DND-41 (cell line): ENCODE data around the gene PAMR1.

ENCODE experiments used
- ATAC-seq: fragments of 200-7000 bp; cut with Tn5 transposase; 3 replicates; pipeline ENCODE4 v1.9.1; 2021; ENCODE audit warnings: low read depth; ENCODE audit not compliant: insufficient read depth
- DNase-seq: peaks from one replicate; pipeline ENCODE4 v3.0.0-alpha.2; 2020
- H2AFZ ChIP-seq: 2 replicates; pipeline ENCODE4 v1.6.0; 2012; ENCODE audit warnings: low read depth, low read length
- H3K27ac ChIP-seq: 2 replicates; pipeline ENCODE4 v1.5.1; 2012; ENCODE audit warnings: low read length, inconsistent platforms
- H3K27me3 ChIP-seq: fragments of 200-600 bp; sonication (generic); 2 replicates; pipeline ENCODE4 v1.6.0; 2012; ENCODE audit warnings: low read length, mild to moderate bottlenecking, inconsistent platforms; ENCODE audit not compliant: insufficient read depth, poor library complexity
- H3K36me3 ChIP-seq: 2 replicates; pipeline ENCODE4 v1.5.1; 2012; ENCODE audit warnings: low read length, inconsistent platforms; ENCODE audit not compliant: insufficient read depth
- H3K4me1 ChIP-seq: 2 replicates; pipeline ENCODE4 v1.5.1; 2012; ENCODE audit warnings: mild to moderate bottlenecking, low read length; ENCODE audit not compliant: insufficient read depth
- H3K4me2 ChIP-seq: 2 replicates; pipeline ENCODE4 v1.6.0; 2012; ENCODE audit warnings: mild to moderate bottlenecking, moderate library complexity, low read length, inconsistent platforms; ENCODE audit not compliant: insufficient read depth
- H3K4me3 ChIP-seq, 2 experiments: fragments of 200-600 bp in 1 of 2; shearing (Covaris generic) in 1 of 2; 2 replicates each; pipeline ENCODE4 v1.5.1; 2012 to 2016; ENCODE audit warnings: inconsistent platforms in 2 of 2, low read length in 2 of 2, mild to moderate bottlenecking in 2 of 2, low read depth in 1 of 2, moderate library complexity in 1 of 2
- H3K79me2 ChIP-seq: 2 replicates; pipeline ENCODE4 v1.6.0; 2012; ENCODE audit warnings: low read length, inconsistent platforms; ENCODE audit not compliant: insufficient read depth
- H3K9ac ChIP-seq: 2 replicates; pipeline ENCODE4 v1.6.0; 2012; ENCODE audit warnings: low read depth, mild to moderate bottlenecking, inconsistent platforms, low read length, moderate library complexity
- H3K9me3 ChIP-seq: 2 replicates; pipeline ENCODE4 v1.5.1; 2012; ENCODE audit warnings: low read length, moderate library complexity, mild to moderate bottlenecking, inconsistent platforms; ENCODE audit not compliant: insufficient read depth, severe bottlenecking
- H4K20me1 ChIP-seq: 2 replicates; pipeline ENCODE4 v1.6.0; 2012; ENCODE audit warnings: low read length; ENCODE audit not compliant: insufficient read depth
- CTCF ChIP-seq: IDR thresholded peaks from 2 replicates; pipeline ENCODE4 v1.5.1; 2012; ENCODE audit warnings: borderline replicate concordance, low read length, moderate library complexity, mild to moderate bottlenecking; ENCODE audit not compliant: poor library complexity, severe bottlenecking; ENCODE audit errors: extremely low read depth
- EZH2 ChIP-seq: IDR thresholded peaks from 3 replicates; pipeline ENCODE4 v1.6.1; 2012; ENCODE audit warnings: borderline replicate concordance, low read depth, mild to moderate bottlenecking, moderate library complexity, low read length, inconsistent platforms; ENCODE audit not compliant: severe bottlenecking

PAMR1 gene

GRCh38 chr11:35389897-35390465 lies 135.4 kb downstream of the PAMR1 start:
- H3K9ac ChIP-seq = no peak overlapping the region
- ATAC-seq (no peak), DNase-seq (no peak)
- no peaks in the 10 kb centered on the region for H3K4me1 ChIP-seq
- H3K79me2 ChIP-seq = no peaks in the 10 kb centered on the region
- H3K4me3 ChIP-seq = no peak overlapping the region
- H3K36me3 ChIP-seq = no peaks in the 10 kb centered on the region
- no peaks in the 10 kb centered on the region for H4K20me1 ChIP-seq
- H3K27ac ChIP-seq = no peak overlapping the region
- peaks cover 14% of the 10 kb centered on the region for H3K27me3 ChIP-seq
- no peak for TF ChIP-seq EZH2
- no peak for TF ChIP-seq CTCF
- H3K4me2 ChIP-seq = no peak overlapping the region
- no peaks in the 10 kb centered on the region for H3K9me3 ChIP-seq
- H2AFZ ChIP-seq = no peak overlapping the region

DNA sequence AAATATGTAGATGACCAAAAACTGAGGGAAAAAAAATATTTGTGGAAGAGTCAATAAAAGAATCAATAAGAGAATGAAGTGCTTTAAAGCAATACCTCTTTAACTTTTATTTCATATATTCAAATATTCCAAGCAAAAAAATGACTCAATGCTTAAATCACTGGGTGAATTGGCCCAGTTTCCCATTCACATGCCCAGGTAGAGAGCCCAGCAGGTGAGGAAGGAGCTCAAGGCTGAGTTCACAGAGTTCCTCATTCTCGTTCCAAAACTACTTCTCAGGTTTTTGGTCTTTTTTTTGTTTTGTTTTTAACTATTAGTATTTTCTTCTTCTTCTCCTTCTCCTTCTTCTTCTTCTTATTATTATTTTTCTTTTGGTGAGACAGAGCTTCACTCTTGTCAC lies 136.3 kb downstream of the PAMR1 start:
- Histone ChIP-seq H3K9ac (no peak overlapping the region), H3K36me3 (no peaks in the 10 kb centered on the region), H2AFZ (no peak overlapping the region), H3K9me3 (no peaks in the 10 kb centered on the region), H4K20me1 (no peaks in the 10 kb centered on the region), H3K79me2 (no peaks in the 10 kb centered on the region), H3K4me3 (no peak overlapping the region), H3K4me1 (no peaks in the 10 kb centered on the region), H3K4me2 (no peak overlapping the region), H3K27ac (no peak overlapping the region), H3K27me3 (peaks cover 7% of the 10 kb centered on the region)
- TF ChIP-seq EZH2 = no peak
- no peak for TF ChIP-seq CTCF
- no peak for DNase-seq
- no peak for ATAC-seq

GRCh38 chr11:35388061-35388460 lies 137.4 kb downstream of the PAMR1 start:
- H3K79me2 ChIP-seq = no peaks in the 10 kb centered on the region
- no peak for DNase-seq

More at GRCh38 chr11:35388061-35388460, 137.4 kb downstream of the PAMR1 start:
- Histone ChIP-seq H2AFZ (no peak overlapping the region), H3K4me3 (no peak overlapping the region), H3K9ac (no peak overlapping the region), H3K27me3 (peaks cover 2% of the 10 kb centered on the region), H3K9me3 (no peaks in the 10 kb centered on the region), H3K4me1 (no peaks in the 10 kb centered on the region), H4K20me1 (no peaks in the 10 kb centered on the region), H3K36me3 (no peaks in the 10 kb centered on the region), H3K27ac (no peak overlapping the region), H3K4me2 (no peak overlapping the region)
- no peak for ATAC-seq
- TF ChIP-seq CTCF (no peak), EZH2 (no peak)
